H4 (cell line): ENCODE results near the gene SETBP1. TPM values are rescaled to one million over a fixed set of nuclear protein-coding genes. Genes with fewer than 3 reads are reported as not detected.

ENCODE experiments used
- DNase-seq: peaks from one replicate; pipeline ENCODE4 v3.0.0-alpha.2; 2015; ENCODE audit warnings: low spot score
- total RNA-seq: library from RNA; depleted of rRNA; stranded (reverse); fragments of >200 nt; shearing (Covaris generic); gene quantifications from 2 replicates; pipeline ENCODE4 v1.2.3, GENCODE V29; 2014

Gene SETBP1
- total RNA-seq, 1 experiment from 2014 or later = 3.6 TPM

DNA sequence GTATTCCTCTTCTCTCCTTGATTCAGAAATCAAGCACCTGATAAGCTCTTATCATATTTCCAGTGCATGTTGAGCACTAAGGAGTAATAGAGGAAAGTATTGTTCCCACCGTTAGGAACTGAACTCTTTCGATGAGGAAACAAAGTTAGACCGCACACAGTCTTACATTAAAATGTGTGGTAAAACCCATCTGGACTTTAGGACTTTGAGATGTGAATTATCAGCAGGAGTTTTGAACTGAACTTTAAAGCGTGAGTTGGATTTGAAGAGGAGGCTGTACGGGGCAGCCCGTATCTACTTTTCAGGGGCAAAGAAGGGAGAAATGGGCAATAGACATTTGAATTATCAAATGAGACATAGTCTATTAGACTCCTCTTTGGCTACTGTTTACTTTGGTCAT lies 134.4 kb downstream of the SETBP1 start:
- no peak for DNase-seq

DNA sequence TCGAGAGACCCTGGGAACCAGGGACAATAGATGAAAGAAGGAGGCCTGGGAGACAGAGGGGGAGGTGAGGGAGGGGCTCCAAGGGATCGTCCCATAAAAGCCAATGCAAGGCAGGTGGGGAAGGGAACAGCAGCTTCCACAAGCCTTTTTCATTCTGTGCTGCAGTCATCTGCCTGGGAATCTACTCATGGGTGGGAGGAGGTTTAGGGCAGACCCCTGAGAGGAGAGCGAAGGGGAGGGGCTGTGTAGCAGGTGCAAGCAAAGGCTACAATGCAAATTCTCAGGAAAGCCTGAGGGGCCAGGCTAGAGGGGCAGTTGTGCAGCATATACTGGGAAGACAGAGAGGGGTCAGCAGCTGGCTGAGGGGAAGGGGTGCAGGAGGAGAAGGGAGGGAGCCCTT lies 135.4 kb downstream of the SETBP1 start:
- DNase-seq = no peak

DNA sequence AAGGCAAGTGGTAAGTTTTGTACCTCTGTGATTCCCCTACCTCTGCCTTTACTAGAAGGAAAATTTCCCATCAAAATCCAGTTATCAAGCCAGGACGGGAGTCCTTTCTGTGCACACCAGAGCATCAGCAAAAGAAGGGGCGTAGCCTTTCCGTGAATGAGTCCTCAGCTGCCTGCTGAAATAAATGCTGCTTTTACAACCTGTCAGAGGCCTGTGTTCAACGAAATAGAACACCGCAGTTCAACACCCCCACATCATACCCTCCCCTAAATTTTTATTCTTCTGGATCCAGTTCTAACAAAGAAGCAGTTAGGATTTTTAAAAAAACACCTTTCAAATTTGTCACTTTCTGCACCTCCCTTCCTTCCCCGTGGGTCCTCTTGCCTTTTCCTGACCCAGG lies 135.8 kb downstream of the SETBP1 start:
- DNase-seq = no peak

DNA sequence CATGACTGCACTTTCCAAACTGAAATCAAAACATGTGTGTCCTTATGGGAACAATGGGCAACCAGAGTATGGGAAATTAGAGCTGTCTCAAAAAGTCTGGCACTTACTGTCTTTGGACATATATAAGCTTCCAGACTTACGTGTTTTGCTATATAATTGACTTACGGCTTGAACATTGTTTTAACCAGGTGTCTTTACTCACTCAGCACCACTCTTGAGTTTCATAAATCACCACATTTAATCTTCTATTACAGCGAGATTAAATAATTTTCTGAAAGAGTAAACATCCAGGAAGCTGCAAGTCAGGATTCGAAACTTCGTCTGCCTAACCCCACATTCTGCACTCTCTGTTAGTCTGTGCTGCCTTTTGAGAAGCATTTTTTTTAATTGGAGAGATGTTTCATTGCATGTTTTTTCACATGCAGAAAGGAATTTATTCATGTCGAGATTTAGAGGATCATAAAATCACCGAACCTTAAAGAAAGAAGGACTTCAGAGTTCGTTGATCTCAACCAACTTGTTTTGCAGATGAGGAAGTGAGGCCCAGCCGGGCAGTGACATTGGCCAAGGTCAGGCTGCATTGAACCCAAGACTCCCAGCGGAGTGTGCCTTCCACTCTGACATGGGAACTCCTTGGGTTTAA lies 137.3 kb downstream of the SETBP1 start:
- no peak for DNase-seq

DNA sequence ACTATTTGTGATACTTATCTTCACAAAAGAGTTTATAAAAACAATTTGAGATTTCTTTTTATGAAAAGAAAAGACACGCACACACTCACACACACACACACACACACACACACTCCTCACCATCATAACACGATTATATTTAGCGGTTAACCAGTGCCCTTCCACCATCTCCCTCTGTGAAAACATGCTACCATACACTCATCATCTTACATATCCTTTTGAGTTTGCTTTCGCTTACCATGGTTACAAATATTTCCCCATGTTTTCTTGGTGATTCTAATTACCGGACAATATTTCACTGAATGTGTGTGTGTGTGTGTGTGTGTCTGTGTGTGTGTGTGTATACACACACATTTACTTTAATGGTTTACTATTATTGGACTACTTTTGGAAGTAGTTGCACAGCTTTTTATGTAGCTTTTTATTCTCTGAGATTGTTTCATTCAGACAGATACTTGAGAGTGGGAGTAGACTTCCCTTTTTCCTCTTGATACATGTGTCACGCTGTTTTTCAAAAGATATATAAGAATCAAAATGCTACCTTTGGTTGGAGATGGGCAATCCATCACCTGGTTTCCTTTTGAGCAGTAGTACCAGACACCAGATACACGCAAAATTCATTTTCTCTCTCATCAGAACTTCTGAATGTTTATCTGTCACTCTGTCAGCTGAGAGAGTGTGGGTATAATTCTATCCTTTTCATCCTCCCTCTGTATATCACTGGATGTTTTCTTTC lies 138.1 kb downstream of the SETBP1 start:
- no peak for DNase-seq

DNA sequence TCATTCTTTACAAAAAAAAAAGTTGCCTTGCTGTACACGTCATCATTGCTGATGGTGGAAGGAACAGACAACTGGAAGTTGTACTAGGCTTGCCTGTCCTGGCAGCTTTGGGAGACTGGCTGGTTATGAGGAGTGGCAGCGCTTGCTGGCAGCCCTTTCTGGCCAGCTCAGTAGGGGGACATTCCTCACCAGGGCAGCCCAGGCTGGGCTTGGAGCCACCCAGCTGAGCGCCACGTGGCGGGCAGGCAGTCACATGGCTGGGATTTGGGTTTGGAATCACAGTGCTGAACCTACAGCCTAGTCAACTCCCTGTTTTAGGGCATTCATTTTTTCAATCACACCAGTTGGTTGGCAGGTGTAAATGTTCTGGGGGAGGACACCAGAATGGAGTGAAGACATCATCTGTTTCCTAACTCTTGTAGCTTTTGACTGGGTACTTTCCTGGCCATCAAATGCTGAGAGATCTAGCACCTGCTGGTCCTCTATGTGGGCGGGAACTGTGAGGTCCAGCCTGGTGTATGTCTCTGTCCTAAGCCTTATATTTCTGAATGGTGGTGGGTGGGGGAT lies 139.3 kb downstream of the SETBP1 start:
- DNase-seq = no peak

DNA sequence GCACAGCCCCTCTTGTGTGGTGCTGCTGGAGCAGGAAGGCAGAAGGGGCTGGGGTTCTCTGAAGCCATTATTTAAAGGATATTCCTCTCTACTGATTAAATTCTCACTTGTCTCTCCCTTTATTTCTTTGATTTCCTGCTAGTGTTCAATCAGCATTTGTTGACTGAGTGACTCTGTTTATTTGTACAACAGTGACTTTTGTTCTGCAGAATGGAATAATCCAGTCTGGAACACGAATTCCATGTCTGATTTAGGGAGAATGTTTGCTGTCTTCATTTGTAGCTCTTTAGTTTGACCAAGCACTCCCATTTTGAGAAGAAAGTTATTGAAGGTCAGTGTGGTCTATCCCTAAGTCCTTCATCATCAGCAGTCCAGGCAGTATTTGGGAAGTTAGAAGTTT lies 141.2 kb downstream of the SETBP1 start:
- DNase-seq = no peak

DNA sequence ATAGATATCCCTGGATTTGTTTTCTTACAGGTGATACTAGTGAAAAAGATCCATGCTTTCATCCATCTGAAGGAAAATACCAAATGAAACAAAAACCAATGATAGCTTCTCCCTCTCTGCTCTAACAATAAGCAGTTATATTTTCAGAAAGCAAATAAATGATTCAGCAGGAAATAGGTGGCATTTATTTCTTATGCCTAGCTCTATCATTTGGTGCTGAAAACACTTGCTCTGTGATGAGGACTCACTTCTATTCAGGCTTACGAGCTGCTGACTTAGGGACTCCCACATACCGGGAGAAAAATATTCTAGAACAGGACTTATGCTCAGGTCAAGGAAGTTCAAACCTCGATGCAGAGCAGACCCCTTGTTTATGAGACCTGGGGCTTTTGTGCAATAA lies 142.6 kb downstream of the SETBP1 start:
- DNase-seq = no peak

DNA sequence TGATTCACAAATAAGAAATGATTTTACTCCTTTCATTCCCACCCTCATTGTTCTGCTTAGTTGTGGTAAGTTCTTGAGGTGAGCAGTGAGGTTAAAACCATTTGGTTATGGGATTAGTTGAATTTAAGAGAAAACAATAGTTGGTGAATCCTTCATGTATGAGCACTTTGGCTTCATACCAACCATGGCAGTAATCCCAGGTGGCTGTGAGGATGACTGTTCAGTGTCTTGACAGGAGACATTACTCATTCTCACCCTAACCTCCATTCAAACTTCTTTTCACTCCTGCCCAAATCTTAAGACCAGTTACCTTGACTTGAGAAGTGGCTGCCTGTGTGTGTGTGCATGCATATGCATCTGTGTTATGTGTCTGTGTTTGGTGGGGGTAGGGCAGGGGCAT lies 143.1 kb downstream of the SETBP1 start:
- DNase-seq = no peak

DNA sequence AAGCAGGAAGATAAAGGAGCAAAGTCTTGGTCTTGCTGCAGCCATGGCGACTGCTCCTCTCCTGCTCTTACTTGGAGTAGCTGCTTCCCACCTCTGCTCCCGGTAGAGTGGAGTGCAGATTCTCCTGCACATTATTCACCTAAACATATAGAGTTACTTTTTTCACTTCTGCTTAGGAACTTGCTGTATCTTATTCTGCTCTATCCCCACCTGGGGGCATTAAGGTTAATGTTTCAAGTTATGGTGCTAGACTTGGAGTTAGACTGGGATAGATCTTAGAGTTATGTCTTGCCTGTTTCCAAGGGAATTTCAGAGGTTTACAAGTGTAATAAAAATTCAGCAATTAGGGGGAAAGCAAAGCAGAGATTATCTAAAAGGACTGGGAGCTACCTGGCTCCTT lies 144.2 kb downstream of the SETBP1 start:
- no peak for DNase-seq

DNA sequence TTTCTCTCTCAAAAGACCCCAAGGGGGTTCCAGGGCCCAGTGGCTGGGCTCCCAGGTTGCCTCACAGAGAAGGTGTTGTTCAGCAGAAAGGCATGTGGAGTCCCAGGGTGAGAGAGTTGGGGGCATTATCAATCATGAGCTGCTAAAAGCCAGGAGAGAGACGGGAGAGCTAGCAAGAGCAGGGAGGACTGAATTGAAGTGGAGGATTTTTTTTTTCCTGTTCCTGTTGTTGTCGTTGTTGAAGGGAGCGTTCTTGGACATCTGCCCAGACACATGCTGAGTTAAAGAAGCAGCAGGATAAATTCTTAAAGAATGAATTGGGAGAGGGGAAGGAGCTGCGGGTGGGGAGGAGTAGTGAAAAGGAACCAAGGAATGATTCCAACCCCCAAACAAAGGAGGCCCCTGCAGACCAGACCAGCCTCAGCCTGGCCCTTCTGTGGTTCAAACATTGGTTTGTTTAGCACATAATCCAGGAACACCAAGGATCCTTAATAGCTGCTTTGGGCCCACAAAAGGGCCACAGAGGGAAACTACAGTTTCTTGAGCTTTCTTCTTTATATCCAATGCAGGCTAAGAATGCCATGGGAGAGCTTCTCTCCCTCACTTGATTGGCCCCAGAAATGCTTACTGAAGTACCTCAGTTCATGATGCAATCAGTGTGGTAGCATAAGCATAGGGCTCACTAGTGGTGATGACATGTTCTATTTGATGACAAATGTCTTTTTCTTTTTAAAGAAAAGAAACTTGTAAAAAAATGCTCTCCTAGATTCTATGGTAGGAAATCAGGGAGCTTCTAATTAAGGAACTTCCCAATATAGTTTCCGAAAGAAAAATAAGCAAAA lies 146.0 kb downstream of the SETBP1 start:
- peak; percentile 88 for DNase-seq

DNA sequence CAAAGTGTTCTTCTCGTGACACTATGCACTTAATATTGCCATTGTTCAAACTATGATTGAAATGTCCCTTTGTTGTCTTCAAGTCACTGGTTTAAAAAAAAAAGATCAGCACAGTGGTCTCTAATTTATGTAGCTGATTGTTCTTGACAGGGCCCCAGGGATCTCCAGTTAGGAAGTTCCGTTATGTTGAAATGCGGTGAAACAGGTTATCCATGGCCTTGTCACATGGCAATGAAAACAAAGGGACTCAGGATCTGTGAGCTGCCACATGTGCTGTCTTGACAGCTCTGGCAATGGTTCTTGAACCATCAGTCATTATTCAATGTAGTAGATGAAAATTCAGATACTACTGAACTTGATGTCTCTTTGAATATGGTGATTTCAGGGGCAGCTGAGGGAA lies 147.4 kb downstream of the SETBP1 start:
- no peak for DNase-seq

DNA sequence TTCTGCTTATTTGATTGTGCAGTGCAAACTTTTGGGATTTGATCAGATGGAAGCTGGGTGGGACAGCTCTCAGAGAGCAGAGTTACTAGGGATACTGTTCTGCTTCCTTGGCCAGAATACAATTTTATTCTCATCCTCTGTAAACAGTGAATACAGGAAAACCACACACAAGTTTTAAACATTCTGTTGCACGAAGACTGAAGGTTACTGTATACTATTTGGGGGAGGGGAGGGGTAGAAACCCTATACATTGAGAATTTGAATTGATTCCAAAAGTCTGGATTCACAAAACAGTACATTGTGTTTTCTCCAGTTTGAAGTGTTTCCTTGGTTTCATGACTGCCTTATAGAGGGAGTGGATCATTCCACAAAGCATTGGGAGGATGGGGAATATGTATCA lies 149.9 kb downstream of the SETBP1 start:
- DNase-seq = peak; percentile 46

DNA sequence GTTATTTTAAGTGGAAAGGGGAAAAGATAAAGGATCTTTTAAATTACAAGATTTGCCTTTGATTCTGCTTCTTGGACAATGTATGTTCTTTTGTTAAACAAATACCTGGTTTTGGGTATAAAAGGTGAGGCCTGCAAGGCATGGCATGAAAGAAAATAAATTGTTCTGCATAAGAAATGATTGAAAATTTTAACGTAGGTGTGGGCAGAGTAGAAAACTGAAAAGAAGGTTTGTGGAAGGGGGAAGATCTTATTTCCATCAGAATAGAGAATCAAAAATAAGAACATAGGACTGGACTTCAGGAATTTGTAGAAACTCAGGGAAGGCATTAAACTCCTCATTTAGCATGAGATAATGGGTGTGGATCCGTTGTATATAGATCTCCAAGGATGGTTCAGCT lies 153.1 kb downstream of the SETBP1 start:
- no peak for DNase-seq

DNA sequence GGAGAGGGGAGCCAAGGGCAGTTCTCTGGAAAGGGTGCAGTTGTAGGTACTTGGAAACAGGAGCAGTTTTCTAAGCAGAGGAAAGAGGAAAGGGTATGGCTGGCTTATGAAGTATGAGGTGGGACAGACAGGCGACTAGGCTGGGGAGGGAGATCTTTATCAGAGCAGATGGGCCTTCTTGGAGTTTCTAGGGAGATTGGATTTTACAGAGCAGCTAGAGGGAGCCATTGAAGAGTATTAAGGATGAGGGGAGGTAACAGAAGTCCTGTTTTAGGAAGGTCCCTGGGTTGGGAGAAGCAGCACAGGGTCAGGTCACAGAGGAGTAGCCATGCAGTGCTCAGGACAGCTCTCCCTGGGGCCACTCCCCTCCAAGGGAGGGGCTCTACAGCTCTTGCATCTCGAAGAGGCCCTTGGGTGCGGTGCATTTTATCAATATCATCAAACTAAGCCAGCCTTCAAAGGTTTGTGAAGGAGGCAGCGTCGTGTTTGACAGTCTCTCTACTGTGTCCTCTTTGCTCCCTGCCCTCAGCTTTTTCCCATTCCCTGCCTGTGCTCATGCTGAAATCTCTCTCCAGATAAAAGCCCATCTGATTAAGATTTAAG lies 154.3 kb downstream of the SETBP1 start:
- DNase-seq = no peak

DNA sequence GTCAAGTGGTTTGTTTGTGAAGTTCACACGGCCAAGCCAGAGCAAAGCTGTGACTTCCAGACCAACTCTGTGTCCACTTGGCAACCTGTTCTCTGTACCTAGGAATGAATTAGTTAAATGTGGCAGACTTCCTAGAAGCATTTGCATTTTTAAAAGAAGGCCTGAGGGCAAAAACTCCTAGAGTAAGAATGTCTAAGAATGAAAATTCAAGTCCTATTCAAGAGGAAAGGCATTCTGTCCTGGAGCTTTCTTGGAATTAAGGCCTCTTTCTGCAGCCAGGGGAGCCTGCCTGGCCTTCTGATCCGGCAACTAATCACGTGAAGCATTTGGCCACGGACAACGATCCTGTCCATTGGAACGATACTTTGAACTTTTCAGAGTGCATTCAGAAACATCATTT lies 155.0 kb downstream of the SETBP1 start:
- no peak for DNase-seq

DNA sequence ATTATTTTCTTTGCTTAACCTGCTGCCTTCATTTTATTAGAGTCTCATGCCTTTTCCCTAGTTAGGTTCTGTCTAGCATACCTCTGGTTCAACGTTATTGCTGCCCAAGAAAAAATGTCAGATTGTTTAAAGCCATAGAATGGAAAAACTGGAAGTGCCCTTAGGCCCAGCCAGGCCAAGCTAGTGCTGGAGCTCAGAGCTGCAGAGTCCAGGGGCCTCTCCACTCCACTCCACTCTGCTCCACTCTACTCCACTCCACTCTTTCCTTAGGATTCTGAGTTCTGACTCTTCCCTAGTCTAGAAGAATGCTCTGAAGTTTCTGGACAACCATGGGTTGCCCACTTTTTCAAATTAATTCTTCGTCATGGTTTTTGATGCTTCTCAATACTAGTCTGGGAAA lies 155.6 kb downstream of the SETBP1 start:
- DNase-seq = no peak

DNA sequence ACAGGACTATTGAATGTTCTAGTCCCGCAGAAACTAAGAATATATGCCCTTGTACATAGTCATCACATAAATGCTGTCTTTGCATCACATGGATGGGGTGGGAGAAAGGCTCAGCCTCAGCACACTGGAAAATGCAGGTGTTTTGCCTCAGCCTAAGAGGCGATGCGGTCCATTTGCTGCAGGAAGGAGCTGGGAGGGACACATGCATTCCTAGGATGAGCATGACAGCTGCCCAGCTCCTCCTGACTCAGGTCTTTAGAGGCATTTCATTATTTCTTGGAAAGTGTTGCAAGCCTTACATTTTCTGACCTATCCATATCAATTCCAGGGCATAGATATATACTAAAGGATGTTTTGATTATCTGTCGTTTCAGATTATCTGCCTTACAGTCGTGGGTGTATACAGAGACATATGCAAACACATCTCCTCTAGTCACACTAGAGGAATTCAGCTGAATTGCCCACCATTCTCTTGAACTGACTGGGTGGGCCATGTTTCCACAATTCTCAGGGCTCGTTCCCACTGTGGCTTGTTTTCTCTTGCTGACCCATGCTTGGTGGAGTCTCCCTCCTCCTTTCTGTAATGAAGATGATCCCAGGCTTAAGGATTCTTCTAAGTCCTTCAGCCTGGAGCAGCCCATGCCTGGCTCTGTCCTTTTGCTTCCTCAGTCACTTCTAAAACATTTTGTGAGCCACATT lies 156.9 kb downstream of the SETBP1 start:
- DNase-seq = no peak

DNA sequence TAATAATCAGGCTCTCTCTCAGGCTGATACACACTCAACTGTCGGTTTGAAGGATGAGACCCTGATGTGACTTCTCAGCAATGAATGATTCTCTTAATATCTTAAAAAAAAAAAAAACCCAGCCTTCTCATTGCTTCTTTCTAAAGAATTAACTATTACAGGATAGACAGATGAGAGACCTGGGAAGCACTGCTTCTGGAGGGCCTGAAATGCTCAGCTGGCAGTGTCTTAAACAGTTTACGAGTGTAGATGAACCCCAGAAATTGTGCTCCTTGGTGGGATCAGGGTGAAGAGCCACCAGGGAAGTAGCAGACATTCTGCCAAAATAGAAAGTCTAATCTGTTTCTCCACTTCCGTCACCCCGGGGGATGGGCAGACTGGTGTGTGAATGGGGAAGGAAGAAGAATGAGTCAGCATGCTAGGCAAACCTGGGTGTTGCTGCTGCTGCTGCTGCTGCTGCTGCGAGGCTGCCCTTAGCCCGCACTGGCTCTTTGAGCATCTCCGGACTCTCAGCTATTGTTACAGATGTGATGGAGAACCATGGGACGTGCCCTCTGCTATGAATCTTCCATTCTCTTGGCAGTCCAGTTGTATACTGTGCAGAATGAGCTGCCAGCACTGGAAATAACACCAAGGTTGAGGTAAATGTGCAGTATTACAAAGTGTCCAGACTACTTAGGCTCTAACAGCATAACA lies 158.4 kb downstream of the SETBP1 start:
- DNase-seq = peak; percentile 86

DNA sequence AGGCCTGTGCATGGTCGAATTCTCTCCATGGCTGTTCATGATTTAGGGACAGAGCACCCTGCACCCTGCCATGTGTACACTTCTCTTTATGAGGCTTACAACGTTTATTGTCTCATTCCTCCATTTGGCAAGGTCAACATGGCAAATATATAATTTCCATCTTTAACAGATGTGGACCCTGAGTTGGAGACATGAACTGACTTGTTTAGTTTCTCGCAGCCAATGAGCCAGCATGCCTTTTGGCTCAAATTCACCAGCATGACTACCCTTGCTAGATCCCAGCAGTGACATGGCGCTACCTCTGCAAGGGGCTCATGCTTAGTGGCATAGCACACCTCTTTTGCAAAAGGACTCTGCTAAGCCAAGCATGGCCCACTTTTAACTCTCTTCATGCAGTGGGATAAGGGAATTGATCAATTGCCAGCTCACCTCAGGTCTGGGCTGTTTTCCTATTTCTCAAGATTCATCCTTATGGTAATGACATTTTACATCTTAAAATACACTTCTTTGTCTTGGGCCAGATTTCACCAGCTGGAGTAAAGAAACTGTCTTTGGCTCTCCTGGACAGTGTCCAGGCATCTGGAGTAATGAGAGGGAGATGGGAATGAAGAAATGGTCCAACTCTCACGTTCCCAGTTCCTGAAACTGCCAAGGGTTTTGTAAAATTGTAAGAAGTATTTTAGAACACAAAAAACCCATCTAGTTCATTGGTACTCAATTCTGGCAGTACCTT lies 159.5 kb downstream of the SETBP1 start:
- no peak for DNase-seq
